Gastroesophageal sphincter (tissue), 3 donors: Measurements from ENCODE around the gene ACER2.
"Not testable (repeated sequence)": the region's sequence is repeated elsewhere in the genome, so short reads cannot be mapped to it uniquely, and the experiment has no call there.

Source experiments
- CTCF ChIP-seq, 4 experiments: fragments of 200-600 bp in 2 of 4; fragments of 450-650 bp in 2 of 4; sonication (generic) in 1 of 4; IDR thresholded peaks; one replicate each; pipeline ENCODE4 v1.5.1; 2017 to 2019; ENCODE audit warnings: antibody characterized with exemption in 4 of 4, mild to moderate bottlenecking in 2 of 4, moderate library complexity in 2 of 4
- EP300 ChIP-seq: sonication (generic); formaldehyde crosslinking; IDR thresholded peaks from one replicate; pipeline ENCODE4 v1.6.1; 2017; ENCODE audit warnings: antibody characterized with exemption, mild to moderate bottlenecking
- POLR2A ChIP-seq, 2 donors: fragments of 450-650 bp; IDR thresholded peaks; one replicate each; pipeline ENCODE4 v1.6.1; 2017; ENCODE audit warnings: antibody characterized with exemption in 2 of 2, mild to moderate bottlenecking in 2 of 2, moderate library complexity in 1 of 2

GRCh38 chr9:19433729-19434128, 24.9 kb downstream of the ACER2 start:
- not testable (repeated sequence) for TF ChIP-seq CTCF (IDR thresholded peaks at IDR 0.05); POLR2A (IDR thresholded peaks at IDR 0.05); EP300
